Left lobe of liver (tissue), 2 donors: ENCODE results near the gene FXYD4. TPM values are rescaled to one million over a fixed set of nuclear protein-coding genes. Genes with fewer than 3 reads are reported as not detected.

Experiments
- ATAC-seq: fragments of 200-7000 bp; cut with Tn5 transposase; one replicate; pipeline ENCODE4 v1.9.1; 2020; ENCODE audit warnings: mild to moderate bottlenecking, moderate library complexity
- DNase-seq: peaks from one replicate; pipeline ENCODE4 v3.0.0-alpha.2; 2020; ENCODE audit warnings: low spot score
- total RNA-seq: library from RNA; stranded (reverse); gene quantifications from one replicate; pipeline ENCODE4 v1.2.1, GENCODE V29; 2021
- donor health status: DM: no; HTN: no; CAD: no; lungs with moderate emphysema.
- donor health status: DM: no; HTN: yes; CAD: no.

The FXYD4 gene
- total RNA-seq, 1 donor from 2014 or later: not detected

- no peak for DNase-seq
Observed at GRCh38 chr10:43343126-43343525, 28.3 kb upstream of the FXYD4 start.

DNA sequence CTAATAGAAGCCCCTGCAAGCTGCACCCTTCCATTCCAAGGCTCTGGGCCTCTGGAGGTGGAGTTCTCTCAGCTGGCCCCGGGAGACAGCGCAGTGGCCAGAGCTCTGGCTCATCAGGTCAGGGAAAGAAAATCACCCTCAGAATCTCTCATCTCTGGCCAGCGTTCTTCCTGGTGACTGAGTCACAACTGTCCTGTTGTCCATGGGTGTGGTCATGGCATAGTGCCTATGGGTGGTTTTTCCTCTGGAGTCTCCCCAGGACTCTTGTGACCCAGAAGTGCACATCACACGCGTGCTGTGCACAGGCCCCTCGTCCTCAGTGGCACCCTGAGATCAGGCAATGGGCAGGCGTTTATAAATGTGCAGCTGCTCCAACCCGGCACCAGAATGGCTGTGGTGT, 27.4 kb upstream of the FXYD4 start:
- no peak for DNase-seq
- no peak for ATAC-seq

More at GRCh38 chr10:43343126-43343525, 28.3 kb upstream of the FXYD4 start:
- no peak for ATAC-seq

GRCh38 chr10:43347997-43348396, 23.4 kb upstream of the FXYD4 start:
- DNase-seq (no peak), ATAC-seq (no peak)

DNA sequence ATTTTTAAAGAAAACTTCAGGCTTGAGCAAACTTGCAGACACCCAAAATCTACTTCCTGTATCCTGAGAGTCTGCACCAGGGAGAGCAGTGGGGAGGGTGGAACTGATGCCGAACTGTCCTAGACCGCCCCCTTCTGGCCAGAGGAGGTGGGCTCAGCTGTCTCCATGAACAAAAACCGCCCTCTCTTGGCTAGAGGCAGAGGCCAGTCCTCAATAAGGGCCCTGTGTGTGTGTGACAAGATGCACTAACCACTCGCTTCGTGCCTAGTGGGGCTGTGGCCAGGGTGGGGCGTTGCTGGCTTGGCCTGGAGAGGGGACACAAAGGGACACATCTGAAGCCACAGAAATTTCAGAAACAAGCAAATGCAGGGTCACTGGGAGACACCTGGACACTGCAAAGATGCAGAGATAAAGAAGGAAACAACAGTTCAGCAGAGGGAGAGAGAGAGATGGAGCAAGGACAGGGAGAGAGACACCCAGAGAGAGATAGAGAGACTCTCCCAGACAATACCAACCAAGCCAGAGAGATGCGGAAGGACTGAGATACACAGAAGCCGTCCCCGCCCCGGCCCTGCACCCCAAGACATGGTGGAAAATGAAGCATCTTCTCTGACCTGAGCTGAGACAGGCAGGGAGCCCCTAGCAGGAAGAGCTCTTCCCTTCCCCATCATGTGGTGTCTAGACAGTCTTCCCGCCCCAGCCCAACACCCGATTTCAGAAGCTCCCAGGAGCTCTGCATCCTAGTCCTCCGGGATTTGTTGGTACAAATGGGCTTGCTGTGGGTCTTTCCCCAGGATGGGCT, 22.7 kb upstream of the FXYD4 start:
- DNase-seq: peak; percentile 85

DNA sequence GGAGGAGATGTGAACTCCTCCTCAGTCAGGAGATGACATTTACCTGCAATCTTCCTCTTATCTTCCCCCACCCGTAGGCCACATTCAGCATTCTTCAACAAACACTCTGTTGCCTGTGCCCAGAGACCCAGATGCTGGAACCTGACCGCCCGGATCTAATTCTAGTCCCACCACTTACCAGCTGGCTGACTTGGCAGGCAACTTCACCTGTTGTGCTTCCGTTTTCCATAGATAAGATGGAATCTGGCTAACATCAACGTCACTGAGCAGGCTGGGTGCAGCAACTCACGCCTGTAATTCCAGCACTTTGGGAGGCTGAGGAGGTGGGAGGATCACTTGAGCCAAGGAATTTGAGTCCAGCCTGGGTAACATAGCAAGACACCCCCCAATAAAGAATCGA, 21.3 kb upstream of the FXYD4 start:
- no peak for DNase-seq
- no peak for ATAC-seq

More for the DNA sequence above, 22.7 kb upstream of the FXYD4 start:
- peak; percentile 100 for ATAC-seq

- DNase-seq (no peak), ATAC-seq (no peak)
Observed at GRCh38 chr10:43350686-43351085, 20.8 kb upstream of the FXYD4 start.

DNA sequence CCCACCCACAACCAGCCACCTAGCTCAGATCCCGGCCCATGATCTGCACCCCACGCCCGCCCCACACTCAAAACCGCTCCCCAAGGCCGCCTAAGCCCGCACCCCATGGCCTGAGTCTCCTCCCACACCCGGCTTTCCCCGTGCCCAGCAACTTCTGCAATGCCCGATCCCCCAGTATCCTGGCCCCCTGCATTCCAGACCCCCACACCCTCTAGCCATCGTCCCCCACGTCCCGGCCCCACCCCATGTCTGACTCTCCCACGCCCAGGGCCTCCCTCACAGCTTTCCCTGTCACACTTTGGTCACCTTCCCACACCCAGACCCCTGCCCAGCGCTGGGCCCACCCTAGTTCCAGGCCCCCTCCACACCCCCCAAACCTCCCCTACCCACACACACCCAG, 20.1 kb upstream of the FXYD4 start:
- ATAC-seq (no peak), DNase-seq (no peak)

DNA sequence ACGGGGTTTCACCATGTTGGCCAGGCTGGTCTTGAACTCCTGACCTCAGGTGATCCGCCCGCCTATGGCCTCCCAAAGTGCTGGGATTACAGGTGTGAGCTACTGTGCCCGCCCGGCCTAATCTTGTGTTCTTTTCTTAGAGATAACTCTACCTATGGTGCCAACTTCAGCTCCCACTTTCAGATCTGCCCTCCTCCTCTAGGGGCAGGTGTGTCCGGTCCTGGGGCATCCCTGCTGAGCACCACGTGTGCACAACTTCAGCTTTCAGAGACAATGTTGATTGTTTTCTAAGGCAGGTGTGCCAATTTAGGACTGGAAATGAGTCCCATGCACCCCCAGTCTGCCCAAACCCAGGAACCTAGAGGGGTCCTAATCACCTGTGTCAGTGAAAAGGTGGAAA, 18.5 kb upstream of the FXYD4 start:
- DNase-seq: no peak
- no peak for ATAC-seq

DNA sequence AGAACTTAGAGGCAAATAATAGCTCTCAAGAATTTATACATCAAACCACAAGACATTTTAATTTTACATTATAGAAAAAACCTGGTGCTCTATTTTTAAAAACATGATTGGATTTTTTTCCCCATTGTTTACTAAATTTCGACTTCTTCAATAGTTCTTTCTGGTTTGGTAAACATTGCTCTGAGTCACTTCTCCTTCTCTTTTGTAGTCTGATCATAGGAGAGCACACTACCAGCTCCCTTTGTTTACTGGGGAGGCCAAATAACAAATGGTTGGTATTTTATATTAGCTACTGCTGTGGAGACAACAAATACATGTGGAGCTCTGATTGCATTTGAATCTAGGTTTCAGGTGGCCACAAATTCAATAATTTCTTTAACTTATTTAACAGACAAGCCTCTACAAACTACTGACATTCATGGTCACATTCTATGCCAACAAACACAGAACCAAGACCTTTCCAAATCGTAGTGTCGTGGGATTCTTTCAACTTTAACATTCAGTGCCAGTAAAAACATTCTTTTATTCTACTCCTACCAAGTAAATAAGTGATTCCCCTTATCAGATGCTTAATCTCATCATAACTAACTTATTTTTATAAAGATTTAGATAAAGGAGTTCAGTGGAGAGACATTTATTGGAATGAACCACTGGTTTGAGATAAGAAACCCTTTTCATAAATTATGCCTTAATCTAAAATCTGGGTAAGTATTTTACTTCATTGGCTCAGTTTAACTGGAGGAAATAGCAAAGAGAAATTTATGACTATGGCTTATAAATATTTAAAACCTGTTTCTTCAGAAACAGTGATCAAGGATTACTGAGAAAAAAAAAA, 17.7 kb upstream of the FXYD4 start:
- DNase-seq: no peak
- no peak for ATAC-seq

DNA sequence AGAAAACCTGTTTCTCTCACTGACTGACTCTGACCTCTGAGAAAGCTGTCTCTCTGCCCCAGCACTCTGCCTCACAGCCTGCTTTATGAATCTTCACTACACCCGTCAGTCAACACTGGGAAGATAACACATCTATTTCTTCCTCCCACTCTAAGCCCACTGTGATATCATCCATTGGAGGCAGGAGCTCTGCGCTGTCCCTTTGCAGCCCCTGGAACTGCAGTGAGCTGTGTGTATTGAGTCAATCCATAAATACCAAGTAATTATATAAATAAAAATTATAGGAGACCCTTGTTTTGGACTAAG, 17.2 kb upstream of the FXYD4 start:
- DNase-seq (no peak), ATAC-seq (no peak)

GRCh38 chr10:43354879-43355380, 16.5 kb upstream of the FXYD4 start:
- ATAC-seq: no peak
- DNase-seq: no peak

GRCh38 chr10:43355749-43356371, 15.6 kb upstream of the FXYD4 start:
- ATAC-seq: no peak
- no peak for DNase-seq

- DNase-seq (no peak), ATAC-seq (no peak)
Observed at GRCh38 chr10:43360086-43360485, 11.3 kb upstream of the FXYD4 start.

GRCh38 chr10:43361547-43362190, 9.8 kb upstream of the FXYD4 start:
- no peak for DNase-seq
- ATAC-seq: no peak

DNA sequence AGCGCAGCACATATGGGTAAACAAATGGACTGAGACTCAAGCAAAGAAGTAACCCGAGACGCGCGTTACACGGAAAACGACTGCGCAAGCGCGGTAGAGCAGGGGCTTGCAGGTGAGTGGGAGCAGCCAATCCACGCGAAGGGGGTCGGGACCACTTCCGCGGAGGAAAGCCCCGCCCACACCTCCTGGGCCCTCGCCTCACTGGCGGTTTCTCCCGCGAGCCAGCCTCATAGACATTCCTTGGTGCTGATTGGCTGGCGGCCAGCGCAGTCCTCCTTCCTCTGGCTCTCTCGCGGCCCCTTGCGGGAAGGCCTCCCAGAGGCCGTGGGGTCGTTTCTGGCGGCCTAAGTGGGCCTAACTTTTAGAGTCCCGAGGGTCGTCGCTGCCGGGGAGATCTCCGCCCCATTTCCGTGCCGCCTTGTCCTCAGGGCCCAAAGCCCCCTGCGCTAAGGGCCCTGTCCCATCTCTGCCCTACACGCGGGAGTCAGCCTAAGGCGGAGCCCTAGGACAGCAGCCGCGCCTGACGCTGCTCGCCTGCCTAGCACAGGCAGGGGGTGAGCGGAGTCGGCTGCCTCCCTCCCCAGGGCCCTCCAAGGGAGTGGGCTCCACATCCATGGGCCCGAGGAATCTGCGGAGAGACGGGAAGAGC, 9.1 kb upstream of the FXYD4 start:
- DNase-seq (peak; percentile 88), ATAC-seq (peak; percentile 95)

DNA sequence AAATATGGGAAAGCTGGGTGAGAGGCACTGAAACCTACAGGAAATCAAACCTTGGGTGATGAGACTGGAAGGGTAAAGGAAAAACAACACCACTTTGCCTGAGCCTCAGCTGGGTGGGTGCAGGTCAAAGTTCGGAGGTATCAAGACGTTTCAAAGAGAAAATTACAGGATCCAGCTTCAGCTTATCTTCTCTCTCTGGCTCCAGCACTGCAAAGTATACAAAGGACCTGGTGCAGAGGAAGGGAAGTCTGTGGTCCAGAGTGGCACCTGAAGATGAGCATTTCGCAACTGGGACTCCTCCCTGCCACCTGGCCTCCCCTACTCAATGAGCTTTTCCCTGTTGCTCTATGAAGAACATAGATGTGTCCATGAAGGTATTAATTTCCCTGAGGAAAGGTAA, 6.4 kb upstream of the FXYD4 start:
- ATAC-seq (no peak), DNase-seq (no peak)

- ATAC-seq (no peak), DNase-seq (no peak)
Observed at GRCh38 chr10:43369921-43370320, 1.5 kb upstream of the FXYD4 start.

DNA sequence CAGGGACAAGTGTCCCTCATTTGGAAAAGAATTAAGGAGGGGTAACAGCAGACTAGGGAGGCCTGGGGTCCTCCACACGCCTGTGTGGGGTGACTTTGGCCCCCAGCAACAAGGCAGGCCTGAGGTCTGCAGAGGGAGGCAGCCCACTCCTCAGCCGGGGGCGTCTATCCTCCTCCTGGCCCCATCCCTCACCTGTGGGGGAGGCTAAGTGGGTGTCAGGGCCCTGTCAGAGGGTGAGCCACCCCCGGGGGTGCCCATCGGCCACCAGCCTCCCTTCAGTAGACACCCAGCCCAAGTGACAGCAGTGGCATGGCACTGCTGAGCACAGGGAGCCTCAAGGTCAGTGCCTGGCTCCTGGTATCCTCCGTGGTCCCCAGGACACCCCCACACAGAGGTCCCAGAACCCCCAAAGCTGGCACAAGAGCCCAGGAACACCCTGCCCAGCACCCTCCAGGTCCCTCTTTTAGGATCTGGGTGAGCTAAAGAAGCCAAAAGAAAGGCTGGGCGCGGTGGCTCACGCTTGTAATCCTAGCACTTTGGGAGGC, 693 bp upstream of the FXYD4 start:
- DNase-seq (no peak), ATAC-seq (no peak)

- no peak for DNase-seq
- no peak for ATAC-seq
Observed at GRCh38 chr10:43372765-43373361, 1.4 kb downstream of the FXYD4 start.

GRCh38 chr10:43373461-43373860, 2.0 kb downstream of the FXYD4 start:
- DNase-seq (no peak), ATAC-seq (no peak)
